GM10266 (cell line): ENCODE results near the gene KIF26B.

Experiments used
- DNase-seq: peaks from one replicate; pipeline ENCODE4 v3.0.0; 2012; ENCODE audit errors: extremely low spot score
- TF ChIP-seq, protein P1 (sequence below): IDR thresholded peaks from 2 replicates; pipeline ENCODE4 v1.5.1; 2012; ENCODE audit warnings: mild to moderate bottlenecking, low read depth; ENCODE audit not compliant: control insufficient read depth, insufficient read depth; ENCODE audit errors: missing control alignments

KIF26B gene

DNA sequence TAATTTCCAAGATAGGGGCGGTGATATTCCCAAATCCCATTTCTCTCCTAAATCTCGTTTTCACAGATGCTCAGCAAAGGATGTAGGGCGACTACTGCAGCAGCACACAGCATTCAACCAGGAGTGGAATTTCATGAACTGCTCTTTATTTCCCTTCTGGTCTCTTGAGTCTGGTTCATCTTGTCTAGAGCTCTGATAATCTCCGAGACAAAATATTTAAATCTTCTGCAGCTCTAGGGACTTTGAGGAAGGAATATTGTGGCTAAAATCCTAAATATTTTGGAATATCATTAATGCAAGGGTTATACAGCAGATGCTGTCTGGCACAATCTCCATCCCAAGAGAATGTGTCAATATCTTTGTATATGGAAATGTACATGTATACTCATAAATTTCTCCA lies 45.4 kb downstream of the KIF26B start:
- DNase-seq = no peak
- TF ChIP-seq, protein P1, sequence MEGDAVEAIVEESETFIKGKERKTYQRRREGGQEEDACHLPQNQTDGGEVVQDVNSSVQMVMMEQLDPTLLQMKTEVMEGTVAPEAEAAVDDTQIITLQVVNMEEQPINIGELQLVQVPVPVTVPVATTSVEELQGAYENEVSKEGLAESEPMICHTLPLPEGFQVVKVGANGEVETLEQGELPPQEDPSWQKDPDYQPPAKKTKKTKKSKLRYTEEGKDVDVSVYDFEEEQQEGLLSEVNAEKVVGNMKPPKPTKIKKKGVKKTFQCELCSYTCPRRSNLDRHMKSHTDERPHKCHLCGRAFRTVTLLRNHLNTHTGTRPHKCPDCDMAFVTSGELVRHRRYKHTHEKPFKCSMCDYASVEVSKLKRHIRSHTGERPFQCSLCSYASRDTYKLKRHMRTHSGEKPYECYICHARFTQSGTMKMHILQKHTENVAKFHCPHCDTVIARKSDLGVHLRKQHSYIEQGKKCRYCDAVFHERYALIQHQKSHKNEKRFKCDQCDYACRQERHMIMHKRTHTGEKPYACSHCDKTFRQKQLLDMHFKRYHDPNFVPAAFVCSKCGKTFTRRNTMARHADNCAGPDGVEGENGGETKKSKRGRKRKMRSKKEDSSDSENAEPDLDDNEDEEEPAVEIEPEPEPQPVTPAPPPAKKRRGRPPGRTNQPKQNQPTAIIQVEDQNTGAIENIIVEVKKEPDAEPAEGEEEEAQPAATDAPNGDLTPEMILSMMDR = no peak

DNA sequence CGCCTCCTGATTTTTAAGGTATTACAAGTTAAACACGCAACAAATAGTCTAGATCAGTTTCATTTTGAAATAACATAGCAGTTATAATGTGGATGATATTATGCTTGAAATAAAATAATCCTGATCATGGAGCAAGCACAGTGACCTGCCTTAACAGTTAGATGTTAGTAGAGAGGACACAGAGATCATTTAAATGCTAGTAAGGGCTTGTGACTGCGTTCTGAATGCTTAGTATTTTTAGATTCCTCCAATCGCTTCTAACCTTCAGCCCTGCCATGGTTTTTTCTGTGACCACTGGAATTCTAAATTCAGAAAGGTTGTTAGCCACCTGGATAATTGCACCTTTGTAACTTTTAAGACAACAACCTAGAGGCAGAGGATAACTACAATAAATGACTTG lies 46.4 kb downstream of the KIF26B start:
- no peak for DNase-seq
- TF ChIP-seq, protein P1 = no peak

DNA sequence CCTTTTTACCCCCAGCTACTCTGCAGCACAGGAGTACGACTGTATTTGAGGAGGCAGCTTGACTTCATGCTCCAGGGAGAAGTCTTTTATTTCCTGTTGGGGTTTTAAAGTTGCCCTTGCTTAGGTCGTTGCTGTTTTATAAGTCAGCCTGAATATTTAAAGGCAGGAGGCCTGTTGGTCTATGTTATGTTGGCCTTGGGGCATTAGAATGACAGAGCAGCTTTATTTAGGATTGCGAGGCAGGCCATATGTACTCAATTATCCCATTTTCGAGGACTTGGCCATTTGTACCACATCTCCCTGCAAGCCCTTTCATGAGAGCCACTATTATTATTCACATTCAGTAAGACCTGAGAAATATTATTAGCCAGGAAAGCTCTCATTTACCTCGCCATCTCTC lies 47.0 kb downstream of the KIF26B start:
- TF ChIP-seq, protein P1 = no peak
- no peak for DNase-seq

DNA sequence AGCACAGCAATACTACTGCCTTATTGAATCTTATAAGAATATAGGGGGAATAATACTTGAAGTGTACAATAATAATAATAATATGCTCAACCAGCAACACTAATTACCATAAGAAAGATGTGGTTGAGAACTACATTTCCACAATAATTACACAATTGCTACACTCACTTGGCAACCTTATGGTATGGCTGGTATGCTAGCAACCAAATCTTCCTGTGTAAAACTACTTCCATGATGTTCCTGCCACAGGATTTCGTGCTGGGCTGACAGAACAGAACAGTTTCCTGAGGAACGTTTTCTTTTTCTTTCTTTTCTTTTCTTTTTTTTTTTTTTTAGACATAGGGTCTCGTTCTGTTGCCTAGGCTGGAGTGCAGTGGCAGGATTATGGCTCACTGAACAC lies 50.6 kb downstream of the KIF26B start:
- DNase-seq = no peak
- TF ChIP-seq, protein P1 = no peak

DNA sequence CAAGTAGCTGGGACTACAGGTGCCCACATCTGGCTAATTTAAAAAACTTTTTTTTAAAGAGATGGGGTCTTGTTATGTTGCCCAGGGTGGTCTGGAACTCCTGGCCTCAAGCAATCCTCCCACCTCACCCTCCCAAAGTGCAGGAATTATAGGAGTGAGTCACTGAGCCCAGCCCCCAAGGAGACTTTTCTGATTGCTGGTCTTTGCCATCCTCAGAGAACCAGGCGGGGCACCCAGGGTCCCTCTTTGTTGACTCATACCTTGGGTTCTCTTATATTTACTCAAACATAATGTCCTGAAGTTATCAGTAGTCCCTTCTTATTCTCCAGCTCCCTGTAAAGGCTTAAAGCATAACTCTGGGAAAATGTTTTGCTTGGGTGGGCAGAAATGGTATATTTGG lies 51.1 kb downstream of the KIF26B start:
- DNase-seq = no peak
- TF ChIP-seq, protein P1 = no peak

DNA sequence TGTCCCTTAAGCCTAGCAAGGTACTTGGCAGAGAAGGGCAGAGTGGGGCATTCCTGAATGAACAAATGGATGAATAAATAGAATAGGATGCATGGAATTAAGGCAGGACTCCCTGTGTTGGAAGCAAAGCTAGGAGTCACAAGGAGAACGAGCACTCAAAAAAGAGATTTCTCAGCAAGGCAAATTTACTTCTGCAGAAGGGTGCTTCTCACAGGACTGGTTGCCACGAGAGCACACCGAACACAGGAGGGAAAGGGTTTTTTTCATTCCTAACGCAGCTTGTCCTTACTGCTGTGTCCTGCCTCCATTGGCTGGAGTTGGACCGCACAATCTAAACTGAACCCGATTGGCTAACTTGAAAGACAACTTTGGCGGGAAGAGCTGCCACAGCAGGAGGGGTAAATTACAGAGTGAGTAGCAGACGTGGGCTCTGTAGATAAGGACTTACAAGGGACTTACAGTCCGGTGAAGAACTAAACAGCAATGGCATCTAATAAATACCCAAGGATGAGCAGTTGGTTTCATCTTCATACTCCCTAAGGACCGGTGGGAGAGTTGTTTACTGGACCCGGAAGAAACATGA lies 52.4 kb downstream of the KIF26B start:
- TF ChIP-seq, protein P1 = no peak
- DNase-seq = no peak

DNA sequence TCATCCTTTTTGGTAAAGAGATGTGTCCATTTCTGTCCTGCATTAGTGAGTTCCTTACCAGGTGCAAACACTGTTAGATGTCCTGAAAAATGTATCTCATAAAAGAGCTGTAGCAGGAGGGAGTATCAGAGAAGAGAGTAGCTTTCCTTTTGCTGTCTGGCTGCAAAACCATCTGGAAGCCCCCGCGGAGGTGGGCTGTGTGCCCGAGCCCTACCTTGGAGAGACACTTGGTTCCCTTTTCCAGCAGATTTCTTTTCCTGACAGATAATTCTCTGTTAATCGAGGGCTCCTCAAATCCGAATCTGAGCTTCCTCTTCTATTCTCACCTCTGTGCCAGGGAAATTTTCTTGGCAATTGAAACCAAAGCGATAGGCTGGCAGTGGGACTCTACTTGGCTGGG lies 53.0 kb downstream of the KIF26B start:
- no peak for DNase-seq
- TF ChIP-seq, protein P1 = no peak
